H1 (cell line): ENCODE results near the gene CMPK2. TPM values are rescaled to one million over a fixed set of nuclear protein-coding genes. Genes with fewer than 3 reads are reported as not detected.

Experiments used
- CTCF ChIA-PET: fragments of 300-600 bp; sonication (Branson Sonifier 250); formaldehyde crosslinking; loops from one replicate; lab custom pipeline; 2021; ENCODE audit not compliant: partially characterized antibody; lab: Charles Lee
- POLR2A ChIA-PET: fragments of 300-600 bp; sonication (Branson Sonifier 250); formaldehyde crosslinking; loops from one replicate; lab custom pipeline; 2021; ENCODE audit warnings: inconsistent platforms; ENCODE audit not compliant: partially characterized antibody; lab: Charles Lee
- DNase-seq, 2 experiments: peaks; one replicate each; pipeline versions ENCODE4 v3.0.0 to v3.0.0-alpha.2; 2010 to 2022; ENCODE audit warnings: low spot score in 2 of 2, low read depth in 1 of 2, mixed read lengths in 1 of 2
- FAIRE-seq: peaks from 2 replicates; lab custom pipeline; 2011; peaks lifted over from hg19 to GRCh38; lab: Jason Lieb, UNC
- H2AFZ ChIP-seq: 2 replicates; pipeline ENCODE4 v1.8.1; 2012; ENCODE audit warnings: low read length, inconsistent platforms
- H2AK5ac ChIP-seq: 2 replicates; pipeline ENCODE4 v1.6.1; 2013; ENCODE audit warnings: low read depth, low read length
- H2BK120ac ChIP-seq: replicated peaks from 2 replicates; pipeline ENCODE3; 2013; ENCODE audit warnings: low read depth, low read length, inconsistent platforms
- H2BK12ac ChIP-seq: 2 replicates; pipeline ENCODE4 v1.6.1; 2013; ENCODE audit warnings: low read depth, low read length
- H2BK15ac ChIP-seq: 2 replicates; pipeline ENCODE4 v1.6.1; 2013; ENCODE audit warnings: low read length
- H2BK20ac ChIP-seq: 2 replicates; pipeline ENCODE4 v1.6.1; 2013; ENCODE audit warnings: low read length
- H2BK5ac ChIP-seq: 2 replicates; pipeline ENCODE4 v1.6.1; 2013; ENCODE audit warnings: low read depth, low read length
- H3K14ac ChIP-seq: 2 replicates; pipeline ENCODE4 v1.6.1; 2013; ENCODE audit warnings: inconsistent platforms; ENCODE audit not compliant: insufficient read length
- H3K18ac ChIP-seq: 2 replicates; pipeline ENCODE4 v1.6.1; 2013; ENCODE audit warnings: low read length; ENCODE audit errors: extremely low read depth
- H3K23ac ChIP-seq: 2 replicates; pipeline ENCODE4 v1.6.1; 2013; ENCODE audit warnings: inconsistent platforms; ENCODE audit not compliant: insufficient read length
- H3K23me2 ChIP-seq: 2 replicates; pipeline ENCODE4 v1.6.1; 2013; ENCODE audit warnings: low read depth, low read length
- H3K27ac ChIP-seq: 2 replicates; pipeline ENCODE4 v1.6.1; 2011; ENCODE audit warnings: low read depth, low read length, inconsistent platforms
- H3K27me3 ChIP-seq, 4 experiments: replicated peaks in 1 of 4; 1 replicate in 1 of 4; 2 replicates in 3 of 4; pipeline versions ENCODE4 v1.6.1 to v1.8.1; 2011 to 2013; ENCODE audit warnings: low read length in 3 of 4, mild to moderate bottlenecking in 3 of 4, inconsistent platforms in 2 of 4, mixed read lengths in 2 of 4, moderate library complexity in 1 of 4; ENCODE audit not compliant: control insufficient read depth in 3 of 4, insufficient read depth in 3 of 4; ENCODE audit errors: extremely low read depth in 1 of 4
- H3K36me3 ChIP-seq, 4 experiments: 2 replicates each; pipeline versions ENCODE4 v1.6.1 to v1.8.1; 2011 to 2013; ENCODE audit warnings: mild to moderate bottlenecking in 4 of 4, low read length in 3 of 4, moderate library complexity in 2 of 4, control low read depth in 1 of 4, inconsistent platforms in 1 of 4; ENCODE audit not compliant: insufficient read depth in 4 of 4, control insufficient read depth in 2 of 4
- H3K4ac ChIP-seq: replicated peaks from 2 replicates; pipeline ENCODE3; 2013; ENCODE audit warnings: low read length, low read depth, mixed read lengths, inconsistent platforms; ENCODE audit not compliant: insufficient read length
- H3K4me1 ChIP-seq, 4 experiments: replicated peaks in 1 of 4; 1 replicate in 1 of 4; 2 replicates in 3 of 4; pipeline versions ENCODE4 v1.6.1 to v1.8.1; 2011 to 2013; ENCODE audit warnings: low read length in 3 of 4, inconsistent platforms in 2 of 4, mixed read lengths in 1 of 4; ENCODE audit not compliant: insufficient read depth in 4 of 4, control insufficient read depth in 3 of 4
- H3K4me2 ChIP-seq, 2 experiments: 2 replicates each; pipeline versions ENCODE4 v1.6.1 to v1.8.1; 2011 to 2013; ENCODE audit warnings: low read depth in 2 of 2, low read length in 2 of 2, control low read depth in 1 of 2, inconsistent platforms in 1 of 2, mild to moderate bottlenecking in 1 of 2; ENCODE audit not compliant: insufficient read depth in 1 of 2
- H3K4me3 ChIP-seq, 4 experiments: fragments of 200-600, 300-600 bp in 1 of 4; sonication (generic), shearing (Covaris generic), sonication (Bioruptor Twin) in 1 of 4; 2 replicates each; pipeline versions ENCODE4 v1.5.1 to v1.8.1; 2011 to 2016; ENCODE audit warnings: low read length in 4 of 4, low read depth in 3 of 4, control low read depth in 2 of 4, inconsistent platforms in 2 of 4, mild to moderate bottlenecking in 2 of 4, mixed read lengths in 1 of 4, moderate library complexity in 1 of 4; ENCODE audit not compliant: insufficient read depth in 2 of 4; ENCODE audit errors: extremely low read depth in 1 of 4
- H3K56ac ChIP-seq: replicated peaks from 2 replicates; pipeline ENCODE3; 2013; ENCODE audit warnings: low read depth, mild to moderate bottlenecking, mixed read lengths, low read length, inconsistent platforms; ENCODE audit not compliant: insufficient read length
- H3K79me1 ChIP-seq: 2 replicates; pipeline ENCODE4 v1.6.1; 2013; ENCODE audit warnings: low read depth, low read length, control low read depth
- H3K79me2 ChIP-seq, 2 experiments: 2 replicates each; pipeline versions ENCODE4 v1.6.1 to v1.8.1; 2012 to 2013; ENCODE audit warnings: low read length in 2 of 2, mild to moderate bottlenecking in 2 of 2, inconsistent platforms in 1 of 2; ENCODE audit not compliant: insufficient read depth in 2 of 2, control insufficient read depth in 1 of 2
- H3K9ac ChIP-seq, 4 experiments: replicated peaks in 1 of 4; 1 replicate in 1 of 4; 2 replicates in 3 of 4; pipeline versions ENCODE4 v1.6.1 to v1.8.1; 2011 to 2013; ENCODE audit warnings: low read depth in 3 of 4, low read length in 3 of 4, control low read depth in 2 of 4, mild to moderate bottlenecking in 2 of 4, moderate library complexity in 2 of 4, inconsistent platforms in 1 of 4; ENCODE audit errors: extremely low read depth in 1 of 4
- H3K9me3 ChIP-seq, 2 experiments: 2 replicates each; pipeline versions ENCODE4 v1.6.1 to v1.8.1; 2012 to 2013; ENCODE audit warnings: mild to moderate bottlenecking in 2 of 2, moderate library complexity in 2 of 2, control low read depth in 1 of 2, inconsistent platforms in 1 of 2, low read depth in 1 of 2, low read length in 1 of 2, mixed read lengths in 1 of 2; ENCODE audit not compliant: insufficient read depth in 2 of 2
- H4K20me1 ChIP-seq, 2 experiments: replicated peaks in 1 of 2; 2 replicates each; pipeline versions ENCODE3 to v1.8.1; 2011 to 2013; ENCODE audit warnings: inconsistent platforms in 2 of 2, low read length in 2 of 2, mild to moderate bottlenecking in 1 of 2; ENCODE audit not compliant: insufficient read depth in 2 of 2, control insufficient read depth in 1 of 2
- H4K5ac ChIP-seq: 2 replicates; pipeline ENCODE4 v1.6.1; 2013; ENCODE audit warnings: low read length, low read depth, mixed read lengths, inconsistent platforms; ENCODE audit not compliant: insufficient read length
- H4K8ac ChIP-seq: 2 replicates; pipeline ENCODE4 v1.8.0; 2013; ENCODE audit warnings: mild to moderate bottlenecking, moderate library complexity, low read length, inconsistent platforms; ENCODE audit not compliant: insufficient read depth; ENCODE audit errors: extremely low read depth
- H4K91ac ChIP-seq: replicated peaks from 2 replicates; pipeline ENCODE3; 2013; ENCODE audit warnings: low read length, mixed read lengths, inconsistent platforms; ENCODE audit not compliant: insufficient read length
- KDM4A ChIP-seq: IDR thresholded peaks from one replicate; pipeline ENCODE4 v1.7.1; 2012; ENCODE audit warnings: low read depth, mild to moderate bottlenecking, moderate library complexity, low read length, inconsistent platforms; ENCODE audit not compliant: severe bottlenecking
- MAFK ChIP-seq: IDR thresholded peaks from 2 replicates; pipeline ENCODE4 v1.6.1; 2012; ENCODE audit warnings: low read depth, mild to moderate bottlenecking, improper control_type of control experiment, low read length
- RAD21 ChIP-seq, 2 experiments: IDR thresholded peaks in 1 of 2; conservative IDR thresholded peaks in 1 of 2; 2 replicates each; pipeline ENCODE4 v1.6.1; 2011; ENCODE audit warnings: low read depth in 2 of 2, low read length in 2 of 2, improper control_type of control experiment in 1 of 2, inconsistent platforms in 1 of 2, mild to moderate bottlenecking in 1 of 2, moderate library complexity in 1 of 2
- WGBS, 2 experiments: shearing (Covaris generic) in 1 of 2; methylation state at CpG; one replicate each; pipeline versions ENCODE4 v1.1.6 to v1.1.7; 2013 to 2015; ENCODE audit warnings: low lambda C conversion rate in 2 of 2, mixed read lengths in 2 of 2, inconsistent platforms in 1 of 2, low coverage in 1 of 2, missing lambda C conversion rate in 1 of 2; ENCODE audit not compliant: insufficient replicate concordance in 2 of 2, insufficient coverage in 1 of 2, insufficient read length in 1 of 2; ENCODE audit errors: extremely low coverage in 1 of 2, missing lambda C conversion rate in 1 of 2; 5-methylcytosine and 5-hydroxymethylcytosine counted together
- polyA plus RNA-seq, 7 experiments: library from polyadenylated mRNA; depleted of rRNA in 3 of 7; stranded (reverse) in 5 of 7; unstranded in 2 of 7; fragments of >200 nt in 5 of 7; fragments of 200-250 nt in 2 of 7; gene quantifications; 1 replicate in 5 of 7; 2 replicates in 1 of 7; 4 replicates in 1 of 7; pipeline versions ENCODE4 v1.2.1 to v1.2.3, GENCODE V29; 2011 to 2013; ENCODE audit warnings: missing spikeins in 2 of 7, mixed read lengths in 2 of 7
- total RNA-seq: library from RNA; stranded (reverse); fragmentation: NEBNext Ultra II Directional; extraction: Animal tissue kit (Norgen Biotek cat#: 25700); gene quantifications from 2 replicates; pipeline ENCODE4 v1.2.1, GENCODE V29; 2021
- TF ChIP-seq, protein P1 (sequence below), 3 experiments: IDR thresholded peaks; 1 replicate in 2 of 3; 2 replicates in 1 of 3; pipeline versions ENCODE4 v1.5.1 to v1.6.1; 2011; ENCODE audit warnings: low read length in 3 of 3, mild to moderate bottlenecking in 3 of 3, inconsistent platforms in 2 of 3, low read depth in 1 of 3, moderate library complexity in 1 of 3; ENCODE audit not compliant: insufficient read depth in 1 of 3; ENCODE audit errors: control extremely low read depth in 1 of 3

Gene CMPK2
- total and polyA plus RNA-seq, 2 of the 8 experiments (the other 6 are each of a cell fraction or from before 2014, with no cell fraction given) = 0.28 to 0.53 TPM

DNA sequence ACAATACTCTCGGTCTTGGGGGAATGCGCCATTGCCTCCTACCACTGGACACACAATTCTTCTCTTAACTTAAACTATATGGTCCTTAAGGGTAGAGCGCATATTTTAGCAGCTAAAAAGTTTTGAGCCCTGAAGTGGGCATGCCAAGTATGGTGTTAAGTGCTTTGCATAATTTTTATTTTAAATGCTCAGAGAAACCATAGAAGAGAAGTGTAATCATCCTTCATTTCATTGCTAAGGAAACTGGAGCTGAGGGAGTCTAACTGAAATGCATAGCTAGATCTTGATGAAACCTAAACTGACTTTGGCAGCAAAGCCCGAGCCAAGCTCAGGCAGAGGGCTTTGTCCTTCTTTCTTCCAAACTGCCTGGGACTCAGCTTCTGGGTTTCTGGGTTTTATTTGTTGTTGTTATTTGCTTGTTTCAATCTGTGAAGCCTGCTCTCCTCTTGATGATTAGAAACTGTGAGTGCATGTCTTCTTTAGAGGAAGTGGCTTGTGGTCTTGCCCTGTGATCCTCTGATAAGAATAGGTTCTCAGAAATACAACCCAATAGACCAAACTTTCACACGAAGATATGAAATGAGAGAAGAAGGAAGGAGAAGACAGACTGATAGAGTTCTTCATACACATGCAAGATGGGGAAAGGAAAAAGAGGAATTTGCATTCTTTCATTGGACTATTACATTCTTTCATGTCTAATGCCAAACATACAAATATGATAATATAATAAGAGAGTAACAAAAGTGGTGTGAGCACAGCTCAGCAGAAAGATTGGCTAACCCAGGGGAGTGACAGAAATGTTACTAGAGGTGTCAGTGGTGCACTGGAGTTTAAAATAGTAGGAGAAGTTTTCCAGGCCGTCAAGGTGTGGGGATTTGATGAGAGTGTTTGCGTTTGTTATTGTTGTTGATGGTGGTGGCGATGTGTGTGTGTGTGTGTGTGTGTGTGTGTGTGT is 44.0 kb upstream of the CMPK2 start:
- Histone ChIP-seq H3K4me2 (no peak overlapping the region), H3K23me2 (peaks cover 2% of the 10 kb centered on the region; the same call in 1 of the 2 replicates), H3K56ac (no peak overlapping the region), H4K91ac (no peak overlapping the region), H3K18ac (no peak overlapping the region), H2AFZ (no peak overlapping the region), H3K4me1 (peaks cover 0 to under 1% (median 0%) of the 10 kb centered on the region in 4 experiments; a peak in 2 of 7 replicates), H3K4me3 (no peak overlapping the region), H2BK5ac (no peak overlapping the region), H4K8ac (no peak overlapping the region), H3K79me1 (no peaks in the 10 kb centered on the region), H2BK120ac (no peak overlapping the region), H3K27me3 (no peaks in the 10 kb centered on the region), H3K14ac (no peak overlapping the region), H3K9me3 (no peaks in the 10 kb centered on the region), H3K36me3 (no peaks in the 10 kb centered on the region), H3K79me2 (no peaks in the 10 kb centered on the region), H3K4ac (no peak overlapping the region), H2BK12ac (no peak overlapping the region), H4K5ac (no peak overlapping the region), H3K23ac (no peak overlapping the region), H2BK20ac (no peak overlapping the region), H4K20me1 (no peaks in the 10 kb centered on the region), H3K9ac (no peak overlapping the region), H2AK5ac (no peak overlapping the region), H2BK15ac (no peak overlapping the region), H3K27ac (no peak overlapping the region)
- WGBS, 2 experiments = 90 to 100% methylated on average over 1 to 8 of the region's 8 CpGs
- ChIA-PET POLR2A (no interaction called here), CTCF (interaction anchor here (0.9 to 11.8 kb wide), 3 partner anchors 14 to 105 kb away, joined by 3 to 94 read pairs (median 9); partner anchors contain the start of gene RSAD2)
- no peak for FAIRE-seq
- DNase-seq = no peak
- no peak for TF ChIP-seq MAFK
- no peak for TF ChIP-seq RAD21 (IDR thresholded peaks at IDR 0.05 in 1 of 2, conservative IDR thresholded peaks at IDR 0.05 in 1 of 2; ENCODE audit: low read depth in 2 of 2, low read length in 2 of 2)
- TF ChIP-seq, protein P1, sequence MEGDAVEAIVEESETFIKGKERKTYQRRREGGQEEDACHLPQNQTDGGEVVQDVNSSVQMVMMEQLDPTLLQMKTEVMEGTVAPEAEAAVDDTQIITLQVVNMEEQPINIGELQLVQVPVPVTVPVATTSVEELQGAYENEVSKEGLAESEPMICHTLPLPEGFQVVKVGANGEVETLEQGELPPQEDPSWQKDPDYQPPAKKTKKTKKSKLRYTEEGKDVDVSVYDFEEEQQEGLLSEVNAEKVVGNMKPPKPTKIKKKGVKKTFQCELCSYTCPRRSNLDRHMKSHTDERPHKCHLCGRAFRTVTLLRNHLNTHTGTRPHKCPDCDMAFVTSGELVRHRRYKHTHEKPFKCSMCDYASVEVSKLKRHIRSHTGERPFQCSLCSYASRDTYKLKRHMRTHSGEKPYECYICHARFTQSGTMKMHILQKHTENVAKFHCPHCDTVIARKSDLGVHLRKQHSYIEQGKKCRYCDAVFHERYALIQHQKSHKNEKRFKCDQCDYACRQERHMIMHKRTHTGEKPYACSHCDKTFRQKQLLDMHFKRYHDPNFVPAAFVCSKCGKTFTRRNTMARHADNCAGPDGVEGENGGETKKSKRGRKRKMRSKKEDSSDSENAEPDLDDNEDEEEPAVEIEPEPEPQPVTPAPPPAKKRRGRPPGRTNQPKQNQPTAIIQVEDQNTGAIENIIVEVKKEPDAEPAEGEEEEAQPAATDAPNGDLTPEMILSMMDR (IDR thresholded peaks at IDR 0.05; ENCODE audit: control extremely low read depth in 1 of 3, insufficient read depth in 1 of 3, low read depth in 1 of 3, low read length in 3 of 3) = no peak
- TF ChIP-seq KDM4A = no peak
